ENCODE data around the gene USP47.

- no peak for TF ChIP-seq SIN3B (IDR thresholded peaks at IDR 0.05; ENCODE audit: low read length)
- TF ChIP-seq HDAC2 (CRISPR knock-in tag; IDR thresholded peaks at IDR 0.05), result no peak
- no peak for TF ChIP-seq THAP9 (CRISPR knock-in tag; IDR thresholded peaks at IDR 0.05; ENCODE audit: borderline replicate concordance)
Measured at GRCh38 chr11:11805228-11805627, 36.5 kb upstream of the USP47 start.
